ENCODE data around the gene NUDT21. TPM values are rescaled to one million over a fixed set of nuclear protein-coding genes. Genes with fewer than 3 reads are reported as not detected.

NUDT21 gene
- total RNA-seq: 39.6 and 59.7 TPM in 2 replicates

GRCh38 chr16:56450986-56451752 is at the start of gene NUDT21, which contains the start of gene OGFOD1:
NUDT21 (minus strand) TSS chr16:56451332; CDS start chr16:56451202, 130 bp downstream.
OGFOD1 (plus strand) TSS chr16:56451554; CDS start chr16:56451613, 59 bp downstream.

DNA sequence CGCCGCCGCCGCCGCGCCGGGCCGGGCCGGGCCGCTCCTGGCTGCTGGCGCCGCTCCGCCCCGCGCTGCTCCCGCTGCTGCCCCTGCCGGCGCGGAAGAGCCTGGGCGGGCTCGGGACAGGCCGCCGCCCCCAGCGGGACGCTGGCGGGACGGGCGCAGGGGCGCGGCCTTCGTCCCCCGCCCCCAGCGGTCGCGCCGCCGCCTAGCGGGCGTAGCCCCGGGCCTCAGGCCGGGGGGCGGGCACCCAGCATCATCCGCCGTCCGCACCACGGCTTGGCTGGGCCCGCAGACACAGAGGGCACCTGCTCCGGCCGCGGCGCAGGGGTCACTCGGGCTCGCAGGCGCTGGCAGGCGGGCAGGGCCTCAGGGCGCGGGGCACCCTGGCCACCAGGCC is 25.7 kb downstream of the NUDT21 start, which contains the start of gene AMFR:
Gene AMFR (minus strand): TSS at position 107 of the 394 bp plus-strand sequence. CDS start 218 bp downstream, outside the sequence.

Other genes with a start within 250 kb of the NUDT21 start
- 235 and 267 TPM in 2 replicates for gene AMFR, start 25.8 kb downstream of the NUDT21 start, total RNA-seq
- 63.6 and 156 TPM in 2 replicates for gene OGFOD1, start 222 bp upstream of the NUDT21 start, total RNA-seq
- 57.6 and 62.5 TPM in 2 replicates for gene BBS2, start 68.7 kb upstream of the NUDT21 start, total RNA-seq
- gene MT4, start 113.7 kb upstream of the NUDT21 start, total RNA-seq: not detected in 2 replicates
- not detected in 2 replicates for gene MT3, start 138.2 kb upstream of the NUDT21 start, total RNA-seq
- gene MT2A, start 157.3 kb upstream of the NUDT21 start, total RNA-seq: 15.4 and 173 TPM in 2 replicates
- 74.2 and 274 TPM in 2 replicates for gene MT1E, start 174.4 kb upstream of the NUDT21 start, total RNA-seq
- gene MT1M, start 181.3 kb upstream of the NUDT21 start, total RNA-seq: 0.34 and 0.57 TPM in 2 replicates
- gene MT1A, start 187.3 kb upstream of the NUDT21 start, total RNA-seq: not detected in 2 replicates
- gene MT1B, start 200.6 kb upstream of the NUDT21 start, total RNA-seq: not detected in 2 replicates
- gene MT1F, start 206.6 kb upstream of the NUDT21 start, total RNA-seq: 1.4 and 4.3 TPM in 2 replicates
- 0.68 and 3.3 TPM in 2 replicates for gene MT1G, start 216.7 kb upstream of the NUDT21 start, total RNA-seq
- not detected in 2 replicates for gene MT1H, start 218.5 kb upstream of the NUDT21 start, total RNA-seq
- gene MT1X, start 231.1 kb upstream of the NUDT21 start, total RNA-seq: 103 and 1,248 TPM in 2 replicates